GM23338 (cell line): ENCODE results near the gene PAM16. TPM values are rescaled to one million over a fixed set of nuclear protein-coding genes. Genes with fewer than 3 reads are reported as not detected.

Source experiments
- ATAC-seq: fragments of 200-7000 bp; cut with Tn5 transposase; 3 replicates; pipeline ENCODE4 v1.9.1; 2020
- DNase-seq: peaks from one replicate; pipeline ENCODE4 v3.0.0-alpha.2; 2015; ENCODE audit warnings: low spot score
- H2AFZ ChIP-seq: fragments of 200-600 bp; sonication (generic); 2 replicates; pipeline ENCODE4 v1.8.0; 2016; ENCODE audit warnings: antibody characterized with exemption, mild to moderate bottlenecking, moderate library complexity
- H3F3A ChIP-seq: fragments of 200-600 bp; sonication (generic); replicated peaks from 2 replicates; pipeline ENCODE4 v1.8.0; 2017; ENCODE audit warnings: antibody characterized with exemption, mixed run types, low read depth
- H3K27ac ChIP-seq: fragments of 200-600 bp; sonication (generic); 2 replicates; pipeline ENCODE4 v1.6.1; 2016; ENCODE audit warnings: low read depth
- H3K27me3 ChIP-seq: fragments of 200-600 bp; sonication (generic); 2 replicates; pipeline ENCODE4 v1.8.0; 2016; ENCODE audit warnings: mild to moderate bottlenecking, mixed run types, moderate library complexity; ENCODE audit not compliant: insufficient read depth
- H3K36me3 ChIP-seq: fragments of 200-600 bp; sonication (generic); 2 replicates; pipeline ENCODE4 v1.8.0; 2016; ENCODE audit warnings: mild to moderate bottlenecking; ENCODE audit not compliant: insufficient read depth
- H3K4me1 ChIP-seq: fragments of 200-600 bp; sonication (generic); 2 replicates; pipeline ENCODE4 v1.8.0; 2016; ENCODE audit warnings: mild to moderate bottlenecking, moderate library complexity; ENCODE audit not compliant: insufficient read depth
- H3K4me2 ChIP-seq: fragments of 200-600 bp; sonication (generic); 2 replicates; pipeline ENCODE4 v1.7.1; 2017; ENCODE audit warnings: mixed run types
- H3K4me3 ChIP-seq: fragments of 200-600 bp; sonication (generic); 2 replicates; pipeline ENCODE4 v1.6.1; 2016; ENCODE audit warnings: mixed run types
- H3K79me2 ChIP-seq: fragments of 200-600 bp; sonication (generic); replicated peaks from 2 replicates; pipeline ENCODE4 v1.8.0; 2017; ENCODE audit warnings: mild to moderate bottlenecking; ENCODE audit not compliant: insufficient read depth
- H3K9me2 ChIP-seq: fragments of 200-600 bp; sonication (generic); 2 replicates; pipeline ENCODE4 v1.8.0; 2017; ENCODE audit not compliant: insufficient read depth
- H4K20me1 ChIP-seq: fragments of 200-600 bp; sonication (generic); replicated peaks from 2 replicates; pipeline ENCODE4 v1.8.0; 2017; ENCODE audit warnings: mild to moderate bottlenecking; ENCODE audit not compliant: insufficient read depth
- H3K27ac Mint-ChIP-seq: 2 replicates; pipeline ENCODE4 v1.8.0; 2020; ENCODE audit warnings: inconsistent platforms, mild to moderate bottlenecking, moderate library complexity, mixed read lengths
- H3K27me3 Mint-ChIP-seq: 3 replicates; pipeline ENCODE4 v1.8.0; 2022; ENCODE audit warnings: low read depth, mild to moderate bottlenecking, moderate library complexity, mixed read lengths, inconsistent platforms; ENCODE audit not compliant: insufficient read depth, poor library complexity
- H3K36me3 Mint-ChIP-seq: 3 replicates; pipeline ENCODE4 v1.8.0; 2021; ENCODE audit warnings: low read depth, mild to moderate bottlenecking, inconsistent platforms, moderate library complexity, mixed read lengths
- H3K4me1 Mint-ChIP-seq: 3 replicates; pipeline ENCODE4 v1.8.0; 2020; ENCODE audit warnings: mild to moderate bottlenecking, inconsistent platforms, mixed read lengths
- H3K4me3 Mint-ChIP-seq: 3 replicates; pipeline ENCODE4 v1.8.0; 2021; ENCODE audit warnings: moderate library complexity, mild to moderate bottlenecking, inconsistent platforms, mixed read lengths
- H3K9me3 Mint-ChIP-seq: 3 replicates; pipeline ENCODE4 v1.8.0; 2020; ENCODE audit warnings: moderate library complexity, mild to moderate bottlenecking, inconsistent platforms, mixed read lengths
- CREB1 ChIP-seq: fragments of 250-450 bp; sonication (Bioruptor Pico); IDR thresholded peaks from 2 replicates; pipeline ENCODE4 v1.5.0; 2020; ENCODE audit warnings: low read depth, mild to moderate bottlenecking, moderate library complexity
- EZH2 ChIP-seq: fragments of 200-600 bp; sonication (generic); IDR thresholded peaks from one replicate; pipeline ENCODE4 v1.8.0; 2017; ENCODE audit warnings: antibody characterized with exemption, mild to moderate bottlenecking, low read depth; ENCODE audit not compliant: unreplicated experiment
- EZH2phosphoT487 ChIP-seq: fragments of 200-600 bp; sonication (generic); IDR thresholded peaks from one replicate; pipeline ENCODE4 v1.8.1; 2018; ENCODE audit warnings: antibody characterized with exemption; ENCODE audit not compliant: unreplicated experiment
- JUNB ChIP-seq: IDR thresholded peaks from one replicate; pipeline ENCODE4 v1.6.1; 2016; ENCODE audit warnings: antibody characterized with exemption; ENCODE audit not compliant: unreplicated experiment
- POLR2AphosphoS5 ChIP-seq: IDR thresholded peaks from 2 replicates; pipeline ENCODE4 v1.6.1; 2016; ENCODE audit warnings: antibody characterized with exemption, low read depth
- REST ChIP-seq: IDR thresholded peaks from one replicate; pipeline ENCODE4 v1.6.1; 2018; ENCODE audit warnings: antibody characterized with exemption; ENCODE audit not compliant: unreplicated experiment
- STAT1 ChIP-seq: IDR thresholded peaks from one replicate; pipeline ENCODE4 v1.6.1; 2016; ENCODE audit warnings: antibody characterized with exemption; ENCODE audit not compliant: unreplicated experiment
- ZNF114 ChIP-seq: fragments of 250-450 bp; sonication (Bioruptor Pico); IDR thresholded peaks from 2 replicates; pipeline ENCODE4 v1.5.0; 2020; ENCODE audit warnings: mild to moderate bottlenecking, moderate library complexity
- ZNF331 ChIP-seq: fragments of 250-450 bp; sonication (Bioruptor Pico); IDR thresholded peaks from 2 replicates; pipeline ENCODE4 v1.5.0; 2020; ENCODE audit warnings: low read depth, mild to moderate bottlenecking, moderate library complexity
- polyA plus RNA-seq: library from polyadenylated mRNA; unstranded; fragments of >200 nt; fragmentation: Nextera tagmentation; extraction: Ambion mirVana; gene quantifications from 2 replicates; pipeline ENCODE4 v1.2.1, GENCODE V29; 2016
- total RNA-seq: library from RNA; depleted of rRNA; stranded (reverse); fragments of >200 nt; shearing (Covaris generic); gene quantifications from 2 replicates; pipeline ENCODE4 v1.2.3, GENCODE V29; 2014
- TF ChIP-seq, protein P1 (sequence below), 2 experiments: fragments of 200-600 bp in 1 of 2; sonication (generic) in 1 of 2; conservative IDR thresholded peaks; 2 replicates each; pipeline versions ENCODE4 v1.5.1 to v1.6.1; 2016 to 2017; ENCODE audit warnings: antibody characterized with exemption in 2 of 2, low read depth in 2 of 2, mild to moderate bottlenecking in 2 of 2, moderate library complexity in 1 of 2
- TF ChIP-seq, protein P2 (sequence below): IDR thresholded peaks from 2 replicates; pipeline ENCODE4 v1.6.1; 2016; ENCODE audit warnings: antibody characterized with exemption

PAM16 gene
- total and polyA plus RNA-seq, 2 experiments from 2014 or later = 84.1 to 283 TPM

- TF ChIP-seq REST = no peak
- TF ChIP-seq ZNF331 (CRISPR knock-in tag) = no peak
- TF ChIP-seq EZH2phosphoT487 = no peak
- TF ChIP-seq, protein P1, sequence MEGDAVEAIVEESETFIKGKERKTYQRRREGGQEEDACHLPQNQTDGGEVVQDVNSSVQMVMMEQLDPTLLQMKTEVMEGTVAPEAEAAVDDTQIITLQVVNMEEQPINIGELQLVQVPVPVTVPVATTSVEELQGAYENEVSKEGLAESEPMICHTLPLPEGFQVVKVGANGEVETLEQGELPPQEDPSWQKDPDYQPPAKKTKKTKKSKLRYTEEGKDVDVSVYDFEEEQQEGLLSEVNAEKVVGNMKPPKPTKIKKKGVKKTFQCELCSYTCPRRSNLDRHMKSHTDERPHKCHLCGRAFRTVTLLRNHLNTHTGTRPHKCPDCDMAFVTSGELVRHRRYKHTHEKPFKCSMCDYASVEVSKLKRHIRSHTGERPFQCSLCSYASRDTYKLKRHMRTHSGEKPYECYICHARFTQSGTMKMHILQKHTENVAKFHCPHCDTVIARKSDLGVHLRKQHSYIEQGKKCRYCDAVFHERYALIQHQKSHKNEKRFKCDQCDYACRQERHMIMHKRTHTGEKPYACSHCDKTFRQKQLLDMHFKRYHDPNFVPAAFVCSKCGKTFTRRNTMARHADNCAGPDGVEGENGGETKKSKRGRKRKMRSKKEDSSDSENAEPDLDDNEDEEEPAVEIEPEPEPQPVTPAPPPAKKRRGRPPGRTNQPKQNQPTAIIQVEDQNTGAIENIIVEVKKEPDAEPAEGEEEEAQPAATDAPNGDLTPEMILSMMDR (conservative IDR thresholded peaks at IDR 0.05; ENCODE audit: low read depth in 2 of 2) = no peak
- TF ChIP-seq, protein P2, sequence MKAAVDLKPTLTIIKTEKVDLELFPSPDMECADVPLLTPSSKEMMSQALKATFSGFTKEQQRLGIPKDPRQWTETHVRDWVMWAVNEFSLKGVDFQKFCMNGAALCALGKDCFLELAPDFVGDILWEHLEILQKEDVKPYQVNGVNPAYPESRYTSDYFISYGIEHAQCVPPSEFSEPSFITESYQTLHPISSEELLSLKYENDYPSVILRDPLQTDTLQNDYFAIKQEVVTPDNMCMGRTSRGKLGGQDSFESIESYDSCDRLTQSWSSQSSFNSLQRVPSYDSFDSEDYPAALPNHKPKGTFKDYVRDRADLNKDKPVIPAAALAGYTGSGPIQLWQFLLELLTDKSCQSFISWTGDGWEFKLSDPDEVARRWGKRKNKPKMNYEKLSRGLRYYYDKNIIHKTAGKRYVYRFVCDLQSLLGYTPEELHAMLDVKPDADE = no peak
- no peak for TF ChIP-seq ZNF114 (CRISPR knock-in tag)
- no peak for TF ChIP-seq JUNB
- TF ChIP-seq EZH2 = no peak
Measured at GRCh38 chr16:4386951-4387565, 35.9 kb upstream of the PAM16 start (continued).

GRCh38 chr16:4386451-4386805 lies 35.3 kb upstream of the PAM16 start:
- H4K20me1 ChIP-seq = no peaks in the 10 kb centered on the region
- Mint-ChIP-seq H3K9me3 (no peaks in the 10 kb centered on the region), H3K36me3 (no peaks in the 10 kb centered on the region; the same call in 1 of the 3 replicates), H3K27me3 (peaks cover 10% of the 10 kb centered on the region), H3K27ac (peak overlapping the region; percentile 72), H3K4me3 (no peak overlapping the region), H3K4me1 (peaks cover 27% of the 10 kb centered on the region)
- no peaks in the 10 kb centered on the region for H3K79me2 ChIP-seq
- no peaks in the 10 kb centered on the region for H3K36me3 ChIP-seq
- no peak overlapping the region for H3K4me2 ChIP-seq
- no peak overlapping the region for H3K4me3 ChIP-seq
- peaks cover 19% of the 10 kb centered on the region for H3K4me1 ChIP-seq
- DNase-seq (no peak), ATAC-seq (no peak)
- no peaks in the 10 kb centered on the region for H3K9me2 ChIP-seq
- H3F3A ChIP-seq = peaks cover 17% of the 10 kb centered on the region
- no peaks in the 10 kb centered on the region for H3K27me3 ChIP-seq
- H3K27ac ChIP-seq = no peak overlapping the region
- H2AFZ ChIP-seq = no peak overlapping the region
- TF ChIP-seq POLR2AphosphoS5 (no peak), CREB1 (CRISPR knock-in tag) (no peak), REST (no peak), STAT1 (no peak)
- TF ChIP-seq, protein P2 = no peak
- TF ChIP-seq, protein P1 (conservative IDR thresholded peaks at IDR 0.05; ENCODE audit: low read depth in 2 of 2) = no peak
